Brain microvascular endothelial cell (primary cell): ENCODE results near the gene SNRPB2.

ENCODE experiments used
- DNase-seq: peaks from one replicate; pipeline ENCODE4 v3.0.0-alpha.2; 2020
- H3K27ac ChIP-seq: fragments of 250-450 bp; sonication (Bioruptor Pico); 2 replicates; pipeline ENCODE4 v1.5.1; 2020; ENCODE audit warnings: mild to moderate bottlenecking, moderate library complexity
- H3K27me3 ChIP-seq: fragments of 250-450 bp; sonication (Bioruptor Pico); replicated peaks from 2 replicates; pipeline ENCODE4 v1.5.1; 2020; ENCODE audit warnings: mild to moderate bottlenecking
- H3K36me3 ChIP-seq: fragments of 250-450 bp; sonication (Bioruptor Pico); replicated peaks from 2 replicates; pipeline ENCODE4 v1.5.1; 2020; ENCODE audit warnings: mild to moderate bottlenecking
- H3K4me3 ChIP-seq: 2 replicates; pipeline ENCODE4 v1.5.1; 2011; ENCODE audit warnings: low read depth, mild to moderate bottlenecking, control low read depth, low read length, moderate library complexity
- in situ Hi-C: cut with HindIII; loops from 2 replicates; pipeline ENCODE4 v1.10.0; 2017; ENCODE audit warnings: low sequenced_read_pairs, low pct_ligation_motif_present
- TF ChIP-seq, protein P1 (sequence below): IDR thresholded peaks from 2 replicates; pipeline ENCODE4 v1.5.1; 2011; ENCODE audit warnings: low read depth, mild to moderate bottlenecking, moderate library complexity, low read length, control low read depth, inconsistent platforms; ENCODE audit errors: missing control alignments

The SNRPB2 gene

DNA sequence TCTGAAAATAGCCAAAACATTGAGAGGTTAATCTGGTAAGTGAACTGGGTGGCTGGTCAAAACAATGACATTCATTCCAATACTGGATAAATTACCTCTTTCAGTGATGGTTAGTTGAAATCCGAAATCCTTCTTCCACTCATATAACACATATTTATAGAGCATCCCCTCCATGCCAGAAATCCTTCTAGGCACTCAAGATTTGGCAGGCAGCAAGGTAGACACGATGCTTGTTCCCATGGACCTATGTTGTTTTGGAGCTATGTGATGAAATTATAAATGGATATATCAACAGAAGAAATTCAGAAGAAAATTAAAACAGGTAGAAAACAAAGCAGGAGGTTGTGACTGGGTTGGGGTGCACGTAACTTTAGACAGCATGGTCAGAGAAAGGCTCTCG, 26.3 kb upstream of the SNRPB2 start:
- Histone ChIP-seq H3K36me3 (no peaks in the 10 kb centered on the region), H3K27ac (no peak overlapping the region), H3K27me3 (no peaks in the 10 kb centered on the region), H3K4me3 (no peak overlapping the region)
- DNase-seq: no peak
- in situ Hi-C loops: no loop called here
- TF ChIP-seq, protein P1, sequence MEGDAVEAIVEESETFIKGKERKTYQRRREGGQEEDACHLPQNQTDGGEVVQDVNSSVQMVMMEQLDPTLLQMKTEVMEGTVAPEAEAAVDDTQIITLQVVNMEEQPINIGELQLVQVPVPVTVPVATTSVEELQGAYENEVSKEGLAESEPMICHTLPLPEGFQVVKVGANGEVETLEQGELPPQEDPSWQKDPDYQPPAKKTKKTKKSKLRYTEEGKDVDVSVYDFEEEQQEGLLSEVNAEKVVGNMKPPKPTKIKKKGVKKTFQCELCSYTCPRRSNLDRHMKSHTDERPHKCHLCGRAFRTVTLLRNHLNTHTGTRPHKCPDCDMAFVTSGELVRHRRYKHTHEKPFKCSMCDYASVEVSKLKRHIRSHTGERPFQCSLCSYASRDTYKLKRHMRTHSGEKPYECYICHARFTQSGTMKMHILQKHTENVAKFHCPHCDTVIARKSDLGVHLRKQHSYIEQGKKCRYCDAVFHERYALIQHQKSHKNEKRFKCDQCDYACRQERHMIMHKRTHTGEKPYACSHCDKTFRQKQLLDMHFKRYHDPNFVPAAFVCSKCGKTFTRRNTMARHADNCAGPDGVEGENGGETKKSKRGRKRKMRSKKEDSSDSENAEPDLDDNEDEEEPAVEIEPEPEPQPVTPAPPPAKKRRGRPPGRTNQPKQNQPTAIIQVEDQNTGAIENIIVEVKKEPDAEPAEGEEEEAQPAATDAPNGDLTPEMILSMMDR: no peak

DNA sequence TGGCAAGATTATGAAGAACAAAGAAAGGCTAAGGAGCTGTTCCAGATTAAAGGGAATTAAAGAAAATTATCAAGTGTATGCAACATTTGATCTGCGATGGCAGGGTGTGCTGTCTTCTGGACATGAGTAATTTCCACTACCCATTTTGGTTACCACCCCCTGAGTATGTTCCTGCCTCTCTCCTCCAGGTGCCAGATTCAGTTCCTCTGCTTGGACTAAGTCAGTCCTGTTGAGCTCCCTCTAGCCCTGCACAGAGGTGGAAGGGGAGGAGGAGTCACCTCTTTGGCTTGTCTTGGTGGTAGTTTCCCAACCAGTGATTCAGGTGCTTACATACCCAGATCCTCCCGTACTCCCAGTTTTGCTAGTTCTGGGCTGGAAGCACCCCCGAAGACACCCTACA, 22.2 kb upstream of the SNRPB2 start:
- Histone ChIP-seq H3K27ac (no peak overlapping the region), H3K27me3 (no peaks in the 10 kb centered on the region), H3K4me3 (no peak overlapping the region), H3K36me3 (no peaks in the 10 kb centered on the region)
- in situ Hi-C loops: no loop called here
- TF ChIP-seq, protein P1: no peak
- no peak for DNase-seq

DNA sequence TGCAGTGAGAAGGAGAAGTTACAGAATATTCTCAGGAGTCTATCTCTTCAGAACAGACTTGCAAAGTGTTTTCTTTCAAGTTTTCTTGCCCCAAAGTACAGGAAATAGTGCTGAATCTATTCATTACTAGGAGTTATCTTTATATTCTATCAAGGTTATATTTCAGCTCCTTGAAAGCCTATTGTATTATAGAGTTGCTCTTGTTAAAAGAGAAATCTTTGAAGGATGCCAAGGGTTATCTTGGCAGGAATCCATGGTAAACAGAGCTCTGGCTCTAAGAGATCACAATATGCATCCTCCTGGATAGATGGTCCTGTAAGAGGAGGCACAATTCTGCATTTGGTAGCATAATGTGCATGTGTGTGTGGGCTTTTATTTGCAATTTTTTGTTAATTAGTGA, 21.2 kb upstream of the SNRPB2 start:
- Histone ChIP-seq H3K27ac (no peak overlapping the region), H3K36me3 (no peaks in the 10 kb centered on the region), H3K4me3 (no peak overlapping the region), H3K27me3 (no peaks in the 10 kb centered on the region)
- DNase-seq: no peak
- TF ChIP-seq, protein P1: no peak
- in situ Hi-C loops: no loop called here

DNA sequence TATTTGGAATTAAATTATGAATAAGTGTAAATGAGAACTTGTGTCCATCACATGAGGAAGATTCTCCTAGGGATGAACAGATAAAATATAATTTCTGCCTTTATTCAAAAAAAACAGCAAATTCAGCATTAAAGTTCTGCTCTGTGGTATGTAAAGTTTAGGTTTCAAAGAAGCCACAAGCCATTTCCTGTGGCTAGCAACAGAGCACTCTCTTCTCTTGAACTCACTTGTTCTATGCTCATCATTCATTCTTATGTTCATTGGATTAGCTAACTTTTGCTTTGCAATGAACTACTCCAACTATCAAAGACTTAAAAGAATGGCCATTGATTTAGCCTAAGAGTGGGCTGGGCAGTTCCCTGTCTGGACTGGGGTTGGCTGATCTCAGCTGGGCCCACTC, 20.8 kb upstream of the SNRPB2 start:
- no peak for DNase-seq
- TF ChIP-seq, protein P1: no peak
- H3K27me3 ChIP-seq: no peaks in the 10 kb centered on the region

DNA sequence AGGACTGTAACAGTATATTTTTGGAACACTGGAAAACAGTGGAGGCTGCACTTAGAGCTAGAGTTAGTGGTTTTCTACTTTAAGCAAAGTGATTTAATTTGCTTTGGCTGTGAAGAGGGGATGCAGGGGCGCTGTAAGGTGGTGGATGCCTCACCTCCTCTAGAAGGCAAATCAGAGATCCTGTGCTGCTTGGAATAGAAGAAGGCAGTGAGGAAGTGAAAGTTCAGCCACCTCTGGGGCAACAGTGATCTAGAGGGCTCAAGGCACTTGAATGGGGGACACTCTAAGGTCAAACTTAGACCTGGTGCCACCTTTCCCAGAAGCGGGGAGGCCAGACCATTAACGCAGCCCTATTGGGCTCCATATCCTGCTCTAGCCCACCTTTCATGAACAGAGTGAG, 19.0 kb upstream of the SNRPB2 start:
- no peaks in the 10 kb centered on the region for H3K27me3 ChIP-seq
- H3K36me3 ChIP-seq: no peaks in the 10 kb centered on the region
- TF ChIP-seq, protein P1: no peak
- no peak for DNase-seq
- H3K4me3 ChIP-seq: no peak overlapping the region
- H3K27ac ChIP-seq: no peak overlapping the region
- in situ Hi-C loops: no loop called here

More for the DNA sequence above, 20.8 kb upstream of the SNRPB2 start:
- H3K36me3 ChIP-seq: no peaks in the 10 kb centered on the region
- no peak overlapping the region for H3K4me3 ChIP-seq
- H3K27ac ChIP-seq: no peak overlapping the region
- in situ Hi-C loops: no loop called here

DNA sequence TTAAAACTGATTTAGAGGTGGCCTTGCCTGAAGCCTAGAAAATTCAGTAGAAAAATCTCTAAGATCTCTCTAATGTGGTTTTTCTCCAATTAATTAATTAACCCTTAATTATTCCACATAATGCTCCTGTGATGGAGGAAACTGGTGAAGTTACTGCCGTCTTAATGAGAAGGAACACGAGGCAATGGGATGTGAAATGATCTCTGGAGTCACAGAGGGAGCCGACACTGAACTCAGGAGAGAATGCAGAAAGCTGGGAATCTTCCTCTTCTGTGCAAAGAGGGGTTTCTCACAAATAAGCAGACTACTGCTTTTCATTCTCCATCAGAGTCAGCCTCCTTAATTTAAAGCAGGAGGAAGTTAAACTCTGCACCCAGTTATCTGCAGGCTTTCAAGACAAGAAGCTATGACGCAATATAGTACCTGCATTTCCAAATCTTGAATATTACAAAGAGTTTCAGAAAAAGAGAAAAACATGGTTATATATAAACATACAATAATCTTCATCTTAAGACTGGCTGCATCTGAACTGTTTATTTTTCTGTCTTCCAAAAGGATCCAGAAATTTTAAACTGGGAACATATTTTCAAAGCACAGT, 18.1 kb upstream of the SNRPB2 start:
- no peak for DNase-seq
- Histone ChIP-seq H3K27ac (no peak overlapping the region), H3K27me3 (no peaks in the 10 kb centered on the region), H3K36me3 (no peaks in the 10 kb centered on the region), H3K4me3 (no peak overlapping the region)
- TF ChIP-seq, protein P1: no peak
- in situ Hi-C loops: no loop called here
